ENCODE measurements around the gene GLI3. TPM values are rescaled to one million over a fixed set of nuclear protein-coding genes. Genes with fewer than 3 reads are reported as not detected.
A peak's percentile ranks its signal among the peaks of the same experiment; 100 is the strongest.

GLI3 gene
- total and polyA plus RNA-seq, 2 of the 8 experiments (the other 6 are each of a cell fraction or from before 2014, with no cell fraction given): 8.0 to 31.1 TPM

DNA sequence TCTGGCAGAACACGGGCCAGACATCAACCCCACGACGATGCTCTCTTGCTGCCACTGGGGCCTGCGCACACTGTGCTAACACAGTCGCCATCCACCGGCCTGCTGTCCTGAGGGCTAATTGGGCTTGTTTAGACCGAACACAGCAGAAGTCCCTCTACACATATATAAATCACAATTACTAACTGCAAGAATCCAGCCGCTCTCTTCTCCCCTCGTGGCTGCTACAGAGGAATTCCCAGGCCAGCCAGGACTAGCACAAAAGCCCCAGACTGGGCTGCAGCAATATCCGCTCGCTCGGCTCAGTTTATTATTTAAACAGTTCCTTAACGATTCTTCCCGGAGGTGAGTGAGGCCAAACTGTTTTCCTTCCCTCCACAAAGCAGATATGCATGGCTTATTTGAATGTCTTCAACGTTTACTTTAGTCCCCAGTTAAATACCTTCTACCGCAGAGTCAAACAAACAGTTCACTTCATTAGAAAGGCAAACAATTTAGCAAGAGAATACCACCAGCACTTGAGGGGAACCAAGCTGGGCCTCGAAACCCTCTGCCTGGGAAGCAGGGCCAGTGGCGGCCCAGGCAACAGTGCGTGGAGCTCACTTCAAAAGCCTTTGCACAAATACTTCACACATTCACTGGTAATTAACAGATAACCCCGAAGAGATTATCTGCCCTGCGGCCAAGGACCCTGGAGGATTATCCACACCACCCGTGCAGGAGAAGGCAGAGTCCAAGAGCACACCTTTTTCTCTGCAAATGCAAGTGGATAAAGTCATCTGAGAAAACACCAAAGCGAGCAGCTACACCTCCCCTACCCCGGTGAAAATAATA lies 145.3 kb downstream of the GLI3 start (continued):
- no peak for TF ChIP-seq CBX8 (IDR thresholded peaks at IDR 0.05; ENCODE audit: borderline replicate concordance, low read depth, low read length)
- no peak for TF ChIP-seq SUZ12 (IDR thresholded peaks at IDR 0.05; ENCODE audit: low read length)
- TF ChIP-seq POLR2AphosphoS5 (IDR thresholded peaks at IDR 0.05; ENCODE audit: low read depth, low read length): no peak; the same call in 1 of the 2 replicates
- TF ChIP-seq TCF12 (IDR thresholded peaks at IDR 0.05; ENCODE audit: low read depth, low read length): 0 out of 2 replicates have a peak, but pooled peaks have one; percentile 73
- TF ChIP-seq ZNF274 (IDR thresholded peaks at IDR 0.05; ENCODE audit: borderline replicate concordance, extremely low read depth, low read length): no peak
- TF ChIP-seq CHD1 (IDR thresholded peaks at IDR 0.05; ENCODE audit: low read depth, low read length): no peak
- TF ChIP-seq KDM1A (IDR thresholded peaks at IDR 0.05; ENCODE audit: borderline replicate concordance, low read length): no peak; the same call in 1 of the 2 replicates
- no peak for TF ChIP-seq JUND (IDR thresholded peaks at IDR 0.05; ENCODE audit: low read length)
- no peak for TF ChIP-seq CTBP2 (IDR thresholded peaks at IDR 0.05; ENCODE audit: borderline replicate concordance, insufficient read depth, insufficient read length, low read length)
- no peak for TF ChIP-seq RFX5 (IDR thresholded peaks at IDR 0.05; ENCODE audit: borderline replicate concordance, low read depth, low read length)
- TF ChIP-seq MAFK (IDR thresholded peaks at IDR 0.05; ENCODE audit: low read depth, low read length): no peak
